K562 (cell line): ENCODE results near the gene DOCK4. TPM values are rescaled to one million over a fixed set of nuclear protein-coding genes. Genes with fewer than 3 reads are reported as not detected.
"Not testable (repeated sequence)": the region's sequence is repeated elsewhere in the genome, so short reads cannot be mapped to it uniquely, and the experiment has no call there.

Experiments used
- ATAC-seq: fragments of 200-7000 bp; cut with Tn5 transposase; 3 replicates; pipeline ENCODE4 v1.9.1; 2020; ENCODE audit warnings: moderate library complexity
- BruUV-seq: library from RNA; stranded (reverse); fragments of 400-500 nt; replicated peaks from 2 replicates; lab custom pipeline; 2021; lab: Mats Ljungman, UMichigan
- CTCF ChIA-PET: fragments of 300-600 bp; formaldehyde crosslinking; extraction: SDS; loops from one replicate; lab custom pipeline; 2021; ENCODE audit warnings: low intra/inter-chr PET ratio; lab: Yijun Ruan, JAX
- POLR2A ChIA-PET: fragments of 300-600, 350-650 bp; sonication (Branson Sonifier 250); formaldehyde crosslinking; extraction: SDS; loops from one replicate; lab custom pipeline; 2021; ENCODE audit warnings: antibody characterized with exemption, inconsistent platforms; lab: Yijun Ruan, JAX
- DNase-seq, 4 experiments: peaks; one replicate each; pipeline versions ENCODE4 v3.0.0 to v3.0.0-alpha.2; 2011 to 2018; ENCODE audit warnings: low spot score in 3 of 4, mixed read lengths in 3 of 4; ENCODE audit errors: extremely low read depth in 1 of 4
- FAIRE-seq: peaks from 2 replicates; lab custom pipeline; 2011; peaks lifted over from hg19 to GRCh38; lab: Jason Lieb, UNC
- H2AFZ ChIP-seq: 2 replicates; pipeline ENCODE4 v1.6.0; 2011; ENCODE audit warnings: low read depth, low read length, control low read depth, inconsistent platforms
- H3K27ac ChIP-seq: fragments of 200-600 bp; 3 replicates; pipeline ENCODE4 v1.8.0; 2011; ENCODE audit warnings: low read depth, mild to moderate bottlenecking, control low read depth, inconsistent platforms, low read length, moderate library complexity, mixed read lengths; ENCODE audit errors: extremely low read depth
- H3K27me3 ChIP-seq, 2 experiments: fragments of 300-600 bp in 1 of 2; 2 replicates in 1 of 2; 3 replicates in 1 of 2; pipeline versions ENCODE4 v1.6.0 to v1.8.0; 2011; ENCODE audit warnings: inconsistent platforms in 2 of 2, low read length in 2 of 2, mild to moderate bottlenecking in 1 of 2, mixed read lengths in 1 of 2, moderate library complexity in 1 of 2; ENCODE audit not compliant: control insufficient read depth in 2 of 2, insufficient read depth in 2 of 2
- H3K36me3 ChIP-seq: fragments of 300-600 bp; 3 replicates; pipeline ENCODE4 v1.8.0; 2011; ENCODE audit warnings: mild to moderate bottlenecking, low read length, inconsistent platforms; ENCODE audit not compliant: control insufficient read depth, insufficient read depth
- H3K4me1 ChIP-seq, 2 experiments: fragments of 200-600 bp in 1 of 2; replicated peaks in 1 of 2; 2 replicates in 1 of 2; 3 replicates in 1 of 2; pipeline versions ENCODE4 v1.5.1 to v1.8.0; 2011; ENCODE audit warnings: inconsistent platforms in 2 of 2, low read length in 2 of 2, mild to moderate bottlenecking in 1 of 2, mixed read lengths in 1 of 2, moderate library complexity in 1 of 2; ENCODE audit not compliant: control insufficient read depth in 2 of 2, insufficient read depth in 2 of 2
- H3K4me2 ChIP-seq: 2 replicates; pipeline ENCODE4 v1.6.1; 2011; ENCODE audit warnings: low read length, control low read depth, inconsistent platforms, mixed read lengths; ENCODE audit not compliant: insufficient read depth
- H3K4me3 ChIP-seq: fragments of 200-600 bp; sonication (generic), shearing (Covaris generic); 2 replicates; pipeline ENCODE4 v1.5.1; 2016; ENCODE audit warnings: control low read depth, inconsistent platforms
- H3K79me2 ChIP-seq: fragments of 200-600 bp; 3 replicates; pipeline ENCODE4 v1.8.0; 2011; ENCODE audit warnings: low read length, inconsistent platforms; ENCODE audit not compliant: control insufficient read depth, insufficient read depth
- H3K9ac ChIP-seq, 2 experiments: 2 replicates each; pipeline versions ENCODE4 v1.6.0 to v1.6.1; 2011; ENCODE audit warnings: low read depth in 2 of 2, low read length in 2 of 2, control low read depth in 1 of 2, inconsistent platforms in 1 of 2, mild to moderate bottlenecking in 1 of 2, mixed read lengths in 1 of 2; ENCODE audit not compliant: insufficient read depth in 1 of 2
- H3K9me1 ChIP-seq: one replicate; pipeline ENCODE4 v1.6.0; 2011; ENCODE audit warnings: inconsistent platforms, mild to moderate bottlenecking, low read length, moderate library complexity; ENCODE audit not compliant: control insufficient read depth, insufficient read depth
- H3K9me3 ChIP-seq: replicated peaks from 2 replicates; pipeline ENCODE4 v1.5.1; 2011; ENCODE audit warnings: low read depth, low read length, inconsistent platforms; ENCODE audit not compliant: control insufficient read depth, insufficient read depth
- H4K20me1 ChIP-seq: replicated peaks from 2 replicates; pipeline ENCODE4 v1.6.1; 2011; ENCODE audit warnings: low read length, inconsistent platforms, mixed read lengths; ENCODE audit not compliant: control insufficient read depth, insufficient read depth
- MAFK ChIP-seq: IDR thresholded peaks from 2 replicates; pipeline ENCODE4 v1.6.1; 2011; ENCODE audit warnings: low read length, improper control_type of control experiment
- TAF7 ChIP-seq: fragments of 450-650 bp; IDR thresholded peaks from 2 replicates; pipeline ENCODE4 v1.6.1; 2016; ENCODE audit warnings: missing genetic modification characterization, missing compliant biosample characterization
- WGBS: fragments of 100-300 bp; shearing (Covaris generic); methylation state at CpG from one replicate; pipeline ENCODE4 v1.1.6; 2016; ENCODE audit warnings: low coverage, mixed read lengths; ENCODE audit not compliant: insufficient coverage; ENCODE audit errors: missing lambda C conversion rate; 5-methylcytosine and 5-hydroxymethylcytosine counted together
- in situ Hi-C: fragments of 300-500 bp; cut with MboI; formaldehyde crosslinking; loops from 4 replicates; pipeline ENCODE4 v1.15.0; 2018; ENCODE audit warnings: inconsistent platforms, mixed read lengths
- intact Hi-C: fragments of 100-400 bp; cut with micrococcal nuclease; formaldehyde crosslinking; loops from 2 replicates; pipeline ENCODE4 v1.14.2; 2022
- polyA plus RNA-seq, 8 experiments: library from polyadenylated mRNA; depleted of rRNA in 4 of 8; stranded (reverse) in 5 of 8; unstranded in 3 of 8; fragments of >200 nt; fragmentation: Nextera tagmentation in 2 of 8; fragmentation: Illumina TruSeq in 1 of 8; extraction: Ambion mirVana in 2 of 8; extraction: Trizol in 1 of 8; gene quantifications; 2 replicates each; pipeline versions ENCODE4 v1.2.1 to v1.2.3, GENCODE V29; 2011 to 2014; ENCODE audit warnings: inconsistent platforms in 1 of 8, missing spikeins in 1 of 8
- total RNA-seq, 7 experiments: library from RNA; depleted of rRNA in 6 of 7; stranded (reverse); fragments of >200 nt in 6 of 7; fragmentation: Illumina TruSeq in 2 of 7; extraction: Trizol in 2 of 7; gene quantifications; 2 replicates each; pipeline versions ENCODE4 v1.2.1 to v1.2.3, GENCODE V29; 2011 to 2021; ENCODE audit warnings: low replicate concordance in 1 of 7
- TF ChIP-seq, protein P1 (sequence below), 2 experiments: fragments of 150-350 bp in 1 of 2; IDR thresholded peaks; 2 replicates each; pipeline ENCODE4 v1.6.1; 2012 to 2016; ENCODE audit warnings: low read depth in 2 of 2, low read length in 2 of 2, mild to moderate bottlenecking in 1 of 2, moderate library complexity in 1 of 2
- TF ChIP-seq, protein P2 (sequence below): fragments of 450-650 bp; formaldehyde crosslinking; IDR thresholded peaks from 2 replicates; pipeline ENCODE4 v1.4.0; 2022; ENCODE audit warnings: mild to moderate bottlenecking, moderate library complexity

The DOCK4 gene
- total and polyA plus RNA-seq, 9 of the 15 experiments (the other 6 are each of a cell fraction or from before 2014, with no cell fraction given) = 0.42 to 5.7 (median 2.3) TPM

DNA sequence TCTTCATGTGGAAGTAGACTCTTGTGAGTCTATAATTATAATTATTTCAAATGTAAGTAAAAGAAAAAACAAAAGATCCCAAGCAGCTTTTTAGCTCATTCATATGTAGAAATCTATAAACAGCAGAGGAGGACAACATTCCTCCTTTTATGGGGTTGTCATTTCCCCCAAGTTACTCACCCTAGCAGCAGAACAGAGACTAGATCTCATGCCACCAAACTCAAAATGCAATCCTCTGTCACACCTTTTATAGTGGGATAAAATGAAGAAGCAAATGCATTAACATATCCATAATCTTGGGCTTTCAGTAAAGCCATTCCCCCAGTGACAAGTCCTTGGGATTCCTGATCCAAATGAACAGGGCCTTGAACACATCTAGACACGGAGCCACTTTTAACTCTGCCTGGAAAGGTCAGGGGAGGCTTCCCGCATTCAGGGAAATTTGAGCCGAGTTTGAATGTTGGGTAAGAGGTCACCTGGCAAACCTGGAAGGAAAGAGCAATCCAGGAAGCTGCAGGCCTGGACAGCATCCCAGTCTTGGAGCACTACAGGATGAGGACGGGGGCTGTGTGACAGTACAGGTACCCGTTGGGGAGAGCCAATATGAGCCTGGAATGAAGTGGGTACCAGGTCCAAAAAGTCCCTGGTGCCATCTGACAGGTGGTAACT lies 76.4 kb downstream of the DOCK4 start (continued):
- TF ChIP-seq, protein P1, sequence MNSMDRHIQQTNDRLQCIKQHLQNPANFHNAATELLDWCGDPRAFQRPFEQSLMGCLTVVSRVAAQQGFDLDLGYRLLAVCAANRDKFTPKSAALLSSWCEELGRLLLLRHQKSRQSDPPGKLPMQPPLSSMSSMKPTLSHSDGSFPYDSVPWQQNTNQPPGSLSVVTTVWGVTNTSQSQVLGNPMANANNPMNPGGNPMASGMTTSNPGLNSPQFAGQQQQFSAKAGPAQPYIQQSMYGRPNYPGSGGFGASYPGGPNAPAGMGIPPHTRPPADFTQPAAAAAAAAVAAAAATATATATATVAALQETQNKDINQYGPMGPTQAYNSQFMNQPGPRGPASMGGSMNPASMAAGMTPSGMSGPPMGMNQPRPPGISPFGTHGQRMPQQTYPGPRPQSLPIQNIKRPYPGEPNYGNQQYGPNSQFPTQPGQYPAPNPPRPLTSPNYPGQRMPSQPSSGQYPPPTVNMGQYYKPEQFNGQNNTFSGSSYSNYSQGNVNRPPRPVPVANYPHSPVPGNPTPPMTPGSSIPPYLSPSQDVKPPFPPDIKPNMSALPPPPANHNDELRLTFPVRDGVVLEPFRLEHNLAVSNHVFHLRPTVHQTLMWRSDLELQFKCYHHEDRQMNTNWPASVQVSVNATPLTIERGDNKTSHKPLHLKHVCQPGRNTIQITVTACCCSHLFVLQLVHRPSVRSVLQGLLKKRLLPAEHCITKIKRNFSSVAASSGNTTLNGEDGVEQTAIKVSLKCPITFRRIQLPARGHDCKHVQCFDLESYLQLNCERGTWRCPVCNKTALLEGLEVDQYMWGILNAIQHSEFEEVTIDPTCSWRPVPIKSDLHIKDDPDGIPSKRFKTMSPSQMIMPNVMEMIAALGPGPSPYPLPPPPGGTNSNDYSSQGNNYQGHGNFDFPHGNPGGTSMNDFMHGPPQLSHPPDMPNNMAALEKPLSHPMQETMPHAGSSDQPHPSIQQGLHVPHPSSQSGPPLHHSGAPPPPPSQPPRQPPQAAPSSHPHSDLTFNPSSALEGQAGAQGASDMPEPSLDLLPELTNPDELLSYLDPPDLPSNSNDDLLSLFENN (IDR thresholded peaks at IDR 0.05; ENCODE audit: low read depth in 2 of 2, low read length in 2 of 2) = no peak
- TF ChIP-seq MAFK = no peak
- no peak for TF ChIP-seq TAF7 (tag)
- TF ChIP-seq, protein P2, sequence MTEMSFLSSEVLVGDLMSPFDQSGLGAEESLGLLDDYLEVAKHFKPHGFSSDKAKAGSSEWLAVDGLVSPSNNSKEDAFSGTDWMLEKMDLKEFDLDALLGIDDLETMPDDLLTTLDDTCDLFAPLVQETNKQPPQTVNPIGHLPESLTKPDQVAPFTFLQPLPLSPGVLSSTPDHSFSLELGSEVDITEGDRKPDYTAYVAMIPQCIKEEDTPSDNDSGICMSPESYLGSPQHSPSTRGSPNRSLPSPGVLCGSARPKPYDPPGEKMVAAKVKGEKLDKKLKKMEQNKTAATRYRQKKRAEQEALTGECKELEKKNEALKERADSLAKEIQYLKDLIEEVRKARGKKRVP (CRISPR knock-in tag) = no peak

DNA sequence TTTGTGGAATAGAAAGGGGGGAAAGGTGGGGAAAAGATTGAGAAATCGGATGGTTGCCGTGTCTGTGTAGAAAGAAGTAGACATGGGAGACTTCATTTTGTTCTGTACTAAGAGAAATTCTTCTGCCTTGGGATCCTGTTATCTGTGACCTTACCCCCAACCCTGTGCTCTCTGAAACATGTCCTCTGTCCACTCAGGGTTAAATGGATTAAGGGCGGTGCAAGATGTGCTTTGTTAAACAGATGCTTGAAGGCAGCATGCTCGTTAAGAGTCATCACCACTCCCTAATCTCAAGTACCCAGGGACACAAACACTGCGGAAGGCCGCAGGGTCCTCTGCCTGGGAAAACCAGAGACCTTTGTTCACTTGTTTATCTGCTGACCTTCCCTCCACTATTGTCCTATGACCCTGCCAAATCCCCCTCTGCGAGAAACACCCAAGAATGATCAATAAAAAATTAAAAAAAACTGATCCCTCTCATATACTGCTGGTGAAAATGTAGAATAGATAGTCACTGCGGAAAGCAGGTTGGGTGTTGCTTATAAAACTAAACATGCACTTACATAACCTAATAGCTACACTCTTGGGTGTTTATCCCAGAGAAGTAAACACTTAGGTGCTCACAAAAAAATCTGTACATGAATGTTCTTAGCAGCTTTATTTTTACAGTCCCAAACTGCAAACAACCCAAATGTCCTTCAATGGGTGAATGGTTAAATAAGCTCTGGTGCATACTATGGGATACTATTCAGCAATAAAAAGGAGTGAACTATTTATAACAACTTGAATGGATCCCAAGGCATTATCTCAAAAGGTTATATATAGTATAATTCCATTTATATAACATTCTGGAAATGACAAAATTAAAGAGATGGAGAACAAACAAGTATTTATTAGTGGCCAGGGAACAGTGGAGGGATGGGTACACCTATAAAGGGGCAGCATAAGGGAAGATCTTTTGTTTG lies 77.5 kb downstream of the DOCK4 start:
- H3K4me2 ChIP-seq, H2AFZ ChIP-seq, BruUV-seq, H3K9ac ChIP-seq, intact Hi-C loops, DNase-seq, in situ Hi-C loops, POLR2A ChIA-PET, H3K79me2 ChIP-seq, H4K20me1 ChIP-seq, H3K9me3 ChIP-seq, H3K4me3 ChIP-seq, H3K9me1 ChIP-seq, ATAC-seq, CTCF ChIA-PET, H3K27ac ChIP-seq, H3K36me3 ChIP-seq, H3K4me1 ChIP-seq, FAIRE-seq: not testable (repeated sequence)
- H3K27me3 ChIP-seq = peaks cover 0 to 13% of the 10 kb centered on the region in 2 experiments; a peak in 1 of 5 replicates
- 0% methylated on average over 3 of the region's 8 CpGs for WGBS

DNA sequence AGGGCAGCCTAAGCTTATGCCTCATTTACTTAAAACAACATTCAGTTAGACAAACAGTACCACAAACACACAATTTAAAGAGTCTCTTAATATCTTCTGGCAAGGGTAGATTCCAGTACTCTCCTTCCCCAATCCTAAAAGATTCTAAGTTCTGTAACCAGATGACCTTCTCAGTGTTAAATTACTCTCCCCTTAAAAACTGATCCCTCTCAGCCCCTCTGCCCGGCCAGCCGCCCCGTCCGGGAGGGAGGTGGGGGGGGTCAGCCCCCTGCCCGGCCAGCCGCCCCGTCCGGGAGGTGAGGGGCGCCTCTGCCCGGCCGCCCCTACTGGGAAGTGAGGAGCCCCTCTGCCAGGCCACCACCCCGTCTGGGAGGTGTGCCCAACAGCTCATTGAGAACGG lies 78.2 kb downstream of the DOCK4 start:
- H3K4me1 ChIP-seq, H3K36me3 ChIP-seq, H3K27ac ChIP-seq, H3K4me3 ChIP-seq, H3K4me2 ChIP-seq, FAIRE-seq, H3K9ac ChIP-seq, BruUV-seq, H3K79me2 ChIP-seq, intact Hi-C loops, in situ Hi-C loops, POLR2A ChIA-PET, H3K9me3 ChIP-seq, ATAC-seq, H4K20me1 ChIP-seq, H2AFZ ChIP-seq, H3K9me1 ChIP-seq, CTCF ChIA-PET, DNase-seq: not testable (repeated sequence)
- H3K27me3 ChIP-seq = peaks cover 0 to 12% of the 10 kb centered on the region in 2 experiments; a peak in 1 of 5 replicates
- 25% methylated on average over 5 of the region's 13 CpGs for WGBS
